Stimulated activated CD4-positive, alpha-beta T cell treated with anti-CD3 and anti-CD28 coated beads, TNF-alpha, amount 100 ng/mL, for 24 hours (primary cell): ENCODE results near the gene PAK4.

Experiments used
- DNase-seq, 3 experiments: peaks; one replicate each; pipeline ENCODE4 v3.0.0-alpha.2; 2020; ENCODE audit warnings: low read depth in 3 of 3

PAK4 gene

GRCh38 chr19:39146686-39147450 lies 21.3 kb downstream of the PAK4 start:
- DNase-seq, result no peak

DNA sequence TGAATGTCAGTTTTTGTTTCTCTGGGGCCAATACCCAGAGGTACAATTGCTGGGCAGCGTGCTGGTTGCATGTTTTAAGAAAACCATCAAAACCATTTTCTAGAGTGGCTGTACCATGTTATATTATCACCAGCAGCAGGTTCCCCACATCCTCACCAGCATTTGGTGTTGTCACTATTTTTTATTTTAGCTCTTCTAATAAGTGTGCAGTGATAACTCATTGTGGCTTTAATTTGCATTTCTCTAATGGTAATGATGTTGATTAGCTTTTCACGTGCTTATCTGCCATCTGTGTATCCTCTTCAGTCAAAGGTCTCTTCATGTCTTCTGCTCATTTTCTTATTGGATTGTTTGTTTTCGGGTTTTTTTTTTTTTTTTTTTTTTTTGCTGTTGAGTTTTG lies 21.9 kb downstream of the PAK4 start:
- no peak for DNase-seq

DNA sequence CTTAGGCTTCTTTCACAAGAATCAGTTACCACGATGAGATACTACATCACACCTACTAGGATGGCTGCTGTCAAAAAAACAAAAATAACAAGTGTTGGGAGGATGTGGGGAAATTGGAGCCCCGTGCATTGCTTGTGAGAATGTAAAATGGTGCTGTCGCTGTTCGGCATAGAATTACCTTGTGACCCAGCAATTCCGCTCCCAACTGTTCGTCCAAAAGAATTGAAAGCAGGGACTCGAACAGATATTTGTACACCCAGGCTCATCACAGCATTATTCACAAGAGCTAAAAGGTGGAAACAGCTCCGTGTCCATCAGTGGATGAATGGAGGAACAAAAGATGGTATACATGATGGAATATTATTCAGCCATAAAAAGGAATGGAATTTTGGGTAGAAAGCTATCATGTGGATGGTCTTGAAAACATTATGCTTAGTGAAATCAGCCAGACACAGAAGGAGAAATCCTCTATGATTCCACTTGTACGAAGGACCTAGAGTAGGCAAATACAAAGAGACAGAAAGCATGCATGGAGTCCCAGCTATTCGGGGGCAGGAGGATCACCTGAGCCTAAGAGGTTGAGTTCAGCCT lies 23.4 kb downstream of the PAK4 start:
- no peak for DNase-seq

DNA sequence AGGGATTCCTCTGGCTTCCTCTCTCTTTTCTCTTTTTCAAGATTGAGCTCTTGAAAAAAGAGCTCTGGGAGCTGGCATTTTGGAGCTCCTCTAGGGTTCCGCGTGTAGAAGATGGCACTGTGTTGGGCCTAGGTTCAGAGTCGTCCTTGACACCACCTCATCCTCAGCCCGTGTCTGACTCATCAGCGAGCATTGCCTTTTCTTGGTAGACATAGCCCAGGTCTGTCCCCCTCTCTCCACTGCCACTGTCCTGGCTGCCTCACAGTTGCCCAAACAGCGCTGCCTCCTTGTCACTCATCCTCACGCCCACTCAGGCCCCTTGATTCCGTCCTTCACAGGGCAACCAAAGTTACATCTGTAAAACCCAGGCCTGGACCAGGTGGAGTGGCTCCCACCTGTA lies 24.6 kb downstream of the PAK4 start:
- no peak for DNase-seq

DNA sequence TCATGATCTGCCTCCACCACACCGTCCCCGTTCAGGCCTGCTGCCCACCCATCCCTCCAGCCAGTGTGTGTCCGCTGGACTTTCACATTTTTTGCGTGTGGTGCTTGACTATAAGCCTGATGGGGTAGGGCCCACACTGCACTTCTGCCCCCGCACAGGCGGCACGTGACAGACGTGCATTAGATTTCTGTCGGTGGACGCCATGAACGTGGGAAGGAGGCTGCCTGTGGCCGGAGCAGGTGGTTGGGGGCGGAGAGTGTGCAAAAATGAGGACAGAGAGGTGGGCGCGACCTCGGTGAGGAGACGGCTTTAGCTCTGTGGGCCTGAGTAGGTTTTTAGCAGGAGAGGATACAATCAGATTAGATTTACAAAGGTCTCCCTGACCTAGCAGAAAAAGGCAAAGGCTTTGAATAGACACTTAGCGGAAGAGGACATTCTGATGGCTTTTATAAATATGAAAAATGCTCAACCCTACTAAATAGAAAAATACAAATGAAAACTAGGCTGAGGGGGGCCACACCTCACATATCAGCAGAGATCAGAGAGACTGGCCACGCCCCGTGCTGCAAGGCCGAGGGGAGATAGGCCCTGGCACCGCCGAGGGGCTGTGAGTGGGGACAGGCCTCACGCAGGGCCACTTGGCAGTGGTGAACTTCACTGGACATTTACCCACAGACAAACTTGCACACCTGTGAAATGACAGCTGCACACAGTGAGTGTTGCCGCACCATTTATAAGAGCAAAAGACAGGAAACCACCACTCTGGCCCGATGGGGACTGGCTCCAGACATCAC lies 25.4 kb downstream of the PAK4 start:
- DNase-seq, result no peak

DNA sequence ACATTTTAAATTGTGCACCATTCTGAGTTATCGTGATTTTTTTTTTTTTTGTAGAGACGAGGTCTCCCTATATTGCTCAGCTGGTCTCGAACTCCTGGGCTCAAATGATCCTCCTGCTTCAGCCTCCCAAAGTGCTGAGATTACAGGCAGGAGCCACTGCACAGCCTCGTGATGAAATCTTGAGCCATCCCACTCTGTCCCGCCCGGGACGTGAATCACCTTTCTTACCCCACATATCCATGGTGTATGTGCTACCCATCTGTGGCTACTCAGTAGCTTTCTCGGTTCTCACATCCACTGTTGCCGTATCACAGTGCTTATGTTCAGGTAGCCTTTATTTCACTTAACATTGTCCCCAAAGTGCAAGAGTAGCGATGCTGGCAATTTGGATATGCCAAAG lies 26.5 kb downstream of the PAK4 start:
- no peak for DNase-seq

DNA sequence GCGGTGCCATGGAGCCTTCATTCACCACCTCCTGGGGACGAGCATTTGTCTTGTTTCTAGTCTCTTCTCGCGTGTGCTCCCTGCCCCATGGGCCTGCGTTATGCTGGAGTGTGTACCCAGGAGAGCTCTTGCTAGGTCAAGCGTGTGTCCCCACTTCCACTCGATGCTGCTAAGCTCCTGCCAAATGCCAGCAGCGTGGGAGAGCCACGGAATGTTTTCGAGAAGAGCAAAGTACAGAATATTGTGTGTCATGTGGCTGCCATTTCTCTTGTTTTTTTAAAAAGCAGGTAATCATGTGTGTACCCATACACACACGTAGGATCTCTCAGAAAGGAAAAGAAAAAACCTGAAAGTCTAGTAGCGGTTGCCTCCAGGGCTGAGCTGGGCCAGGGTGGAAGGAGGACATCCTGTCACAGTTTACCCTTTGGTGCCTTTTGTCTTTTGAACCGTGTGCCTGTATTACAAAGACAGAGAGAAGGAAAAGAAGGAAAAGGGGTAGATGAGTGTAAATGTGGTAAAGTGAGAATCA lies 28.6 kb downstream of the PAK4 start:
- DNase-seq, result no peak

DNA sequence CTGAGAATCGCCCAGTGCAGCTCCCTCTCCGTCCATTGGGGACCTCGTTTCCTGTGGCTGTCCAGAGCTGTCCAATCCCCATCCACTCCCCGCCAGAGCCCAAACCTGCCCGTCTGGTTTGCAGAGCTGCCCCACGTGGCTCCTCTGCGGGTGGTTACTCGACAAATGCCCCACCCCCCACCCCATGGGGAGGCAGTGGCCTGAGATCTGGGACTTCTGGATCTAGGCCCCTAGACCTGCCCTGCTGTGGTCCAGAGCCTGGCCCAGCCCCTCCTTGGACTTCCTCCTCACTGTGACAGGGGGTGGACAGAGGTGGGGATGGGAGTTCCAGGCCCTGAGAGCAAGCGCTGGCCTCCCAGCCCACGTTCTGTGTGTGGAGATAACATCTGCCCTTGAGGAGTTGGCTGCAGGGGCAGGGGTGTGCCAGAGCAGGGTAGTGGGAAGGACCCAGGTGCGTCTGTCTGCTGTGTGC lies 29.1 kb downstream of the PAK4 start:
- DNase-seq, result no peak

GRCh38 chr19:39155114-39155700 lies 29.6 kb downstream of the PAK4 start:
- DNase-seq, result no peak

- DNase-seq, result no peak
Observed at GRCh38 chr19:39155741-39156140, 30.2 kb downstream of the PAK4 start.

DNA sequence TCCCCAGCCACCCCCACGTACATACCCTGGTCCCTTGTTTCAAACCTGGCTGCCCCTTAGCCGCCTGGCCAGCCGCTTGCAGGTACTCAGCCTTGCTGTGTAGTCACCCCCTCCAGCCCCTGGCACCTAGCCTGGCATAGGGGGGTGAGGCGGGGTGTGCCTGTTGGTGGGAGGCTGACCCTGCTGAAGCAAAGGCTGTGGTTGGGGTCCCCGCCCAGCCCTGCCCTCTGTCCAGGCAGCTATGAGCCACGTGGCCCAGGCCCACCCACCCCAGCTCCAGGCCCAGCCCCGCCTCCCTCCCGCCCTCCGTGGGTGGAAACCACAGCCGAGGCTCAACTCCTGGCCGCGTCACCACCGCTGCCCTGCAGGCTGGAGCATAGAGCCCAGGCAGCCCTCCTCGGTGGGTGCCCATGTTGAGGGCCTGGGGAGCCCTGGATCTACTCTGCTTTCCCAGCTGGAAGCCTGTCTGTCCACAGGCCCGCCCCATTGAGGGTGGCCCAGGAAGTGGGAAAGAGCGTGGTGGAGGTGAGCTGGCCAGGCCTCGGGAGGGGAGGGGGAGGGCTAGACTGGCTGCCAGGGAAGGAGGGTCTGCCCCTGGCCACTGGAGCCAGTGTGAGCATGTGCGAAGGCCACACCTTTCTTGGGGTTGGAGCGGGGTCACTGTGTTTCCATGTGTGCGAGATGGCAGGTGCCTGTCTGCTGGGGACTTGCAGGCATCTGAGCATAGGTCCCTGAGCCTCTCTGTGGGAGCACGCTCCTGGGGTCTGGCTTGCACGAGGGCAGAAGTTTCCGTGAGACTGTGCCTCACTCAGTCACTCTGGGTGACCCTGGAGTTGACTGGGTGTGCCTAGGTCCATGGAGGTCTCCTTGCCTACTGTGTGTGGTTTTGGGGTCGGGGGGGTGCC lies 31.0 kb downstream of the PAK4 start:
- DNase-seq, result no peak

- no peak for DNase-seq
Observed at GRCh38 chr19:39157275-39157996, 31.9 kb downstream of the PAK4 start.

- no peak for DNase-seq
Observed at GRCh38 chr19:39157997-39158389, 32.4 kb downstream of the PAK4 start.

- no peak for DNase-seq
Observed at GRCh38 chr19:39158646-39159260, 33.2 kb downstream of the PAK4 start.

DNA sequence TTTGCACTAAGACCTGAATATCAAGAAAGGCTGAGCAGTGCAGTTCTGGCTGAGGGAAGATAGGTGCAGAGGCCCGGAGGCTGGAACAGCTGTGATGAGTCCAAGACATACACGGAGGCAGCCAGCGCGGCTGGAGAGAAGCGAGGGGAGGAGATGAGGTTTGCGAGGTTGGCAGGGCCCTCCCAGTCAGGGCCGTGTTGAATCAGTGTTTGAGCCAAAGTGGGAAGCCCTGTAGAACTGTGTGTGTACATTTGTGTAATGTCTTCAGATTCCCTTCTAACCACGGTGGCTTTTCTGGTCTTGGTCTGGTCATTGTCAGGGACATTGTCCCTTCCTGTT lies 34.9 kb downstream of the PAK4 start:
- DNase-seq, result no peak

DNA sequence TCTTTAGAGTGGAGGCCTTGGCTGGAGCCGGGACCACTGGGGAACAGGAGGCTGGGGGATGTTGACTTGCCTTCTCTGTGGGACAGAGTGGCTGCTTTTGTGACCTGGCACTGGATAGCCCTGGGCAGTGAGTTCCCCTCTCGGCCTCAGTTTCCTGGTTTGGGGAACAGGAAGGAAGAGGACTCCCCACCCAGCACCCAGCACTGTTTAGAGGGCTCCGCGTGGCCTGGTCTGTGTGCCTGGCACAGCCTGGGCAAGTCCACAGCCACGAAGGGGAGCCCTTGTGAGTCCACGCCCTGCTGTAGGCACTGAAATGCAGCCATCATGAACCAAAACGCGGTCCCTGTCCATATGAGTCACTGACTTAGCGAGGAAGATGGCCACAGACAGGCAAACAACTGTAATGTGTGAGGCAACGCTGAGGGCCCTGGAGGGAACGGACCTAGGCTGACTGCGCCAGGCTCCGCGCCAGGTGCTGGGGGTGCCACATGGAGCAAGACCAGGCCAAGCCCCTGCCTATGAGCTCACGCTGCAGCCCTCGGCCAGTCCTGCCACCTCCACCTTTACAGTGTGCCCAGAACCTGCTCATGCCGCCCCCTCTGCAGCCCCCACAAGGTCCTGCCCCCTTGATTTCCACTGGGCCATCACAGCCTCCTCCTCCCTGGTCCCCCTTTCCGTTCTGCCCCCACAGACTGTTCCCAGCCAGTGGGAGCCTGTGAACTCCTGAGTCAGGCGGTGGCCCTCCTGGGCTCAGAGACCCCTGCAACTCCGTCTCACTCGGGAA lies 35.5 kb downstream of the PAK4 start:
- DNase-seq, result no peak

- no peak for DNase-seq
Observed at GRCh38 chr19:39162441-39163043, 37.0 kb downstream of the PAK4 start.

DNA sequence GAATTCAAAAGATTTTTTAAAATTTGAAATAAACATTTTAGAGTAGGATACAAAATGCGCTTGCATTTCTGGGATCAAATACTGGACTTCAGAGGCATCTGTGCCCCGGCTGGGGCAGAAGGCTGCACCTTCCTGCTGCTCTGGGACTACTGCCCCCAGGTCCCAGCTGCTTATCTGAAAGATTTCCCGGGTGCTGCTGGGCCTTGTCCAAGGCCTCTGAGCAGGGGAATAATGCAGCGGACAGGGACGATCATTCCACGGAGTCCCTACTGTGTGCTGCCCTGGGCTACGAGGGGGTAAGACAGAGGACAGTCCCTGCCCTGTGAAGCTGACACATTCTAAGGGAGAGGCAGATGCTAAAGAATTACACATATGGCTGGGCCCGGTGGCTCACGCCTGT lies 38.0 kb downstream of the PAK4 start:
- no peak for DNase-seq

GRCh38 chr19:39164289-39164688 lies 38.7 kb downstream of the PAK4 start:
- DNase-seq, result no peak
